Right atrium auricular region (tissue), 2 donors: Measurements from ENCODE around the gene C16orf54. TPM values are rescaled to one million over a fixed set of nuclear protein-coding genes. Genes with fewer than 3 reads are reported as not detected.
"Not testable (repeated sequence)": the region's sequence is repeated elsewhere in the genome, so short reads cannot be mapped to it uniquely, and the experiment has no call there.

ENCODE experiments used
- DNase-seq: peaks from one replicate; pipeline ENCODE4 v3.0.0-alpha.2; 2019; ENCODE audit warnings: low spot score
- H3K27ac ChIP-seq, 2 donors: fragments of 200-600 bp; sonication (generic); 1 replicate in 1 of 2; 2 replicates in 1 of 2; pipeline ENCODE4 v1.5.1; 2016 to 2019
- H3K27me3 ChIP-seq, 2 donors: fragments of 200-600 bp; sonication (generic); one replicate each; pipeline versions ENCODE4 v1.5.1 to v1.6.0; 2017 to 2019
- H3K36me3 ChIP-seq: fragments of 200-600 bp; sonication (generic); one replicate; pipeline ENCODE4 v1.5.1; 2016
- H3K4me1 ChIP-seq, 2 donors: fragments of 200-600 bp; sonication (generic); one replicate each; pipeline versions ENCODE4 v1.5.1 to v1.6.0; 2017 to 2019
- H3K4me3 ChIP-seq, 2 donors: fragments of 200-600 bp; sonication (generic); 1 replicate in 1 of 2; 2 replicates in 1 of 2; pipeline ENCODE4 v1.5.1; 2017 to 2019; ENCODE audit warnings: mild to moderate bottlenecking in 1 of 2, moderate library complexity in 1 of 2
- H3K9me3 ChIP-seq, 2 donors: fragments of 200-600 bp; sonication (generic); one replicate each; pipeline ENCODE4 v1.5.1; 2019
- CTCF ChIP-seq, 2 donors: fragments of 200-600 bp; sonication (generic); IDR thresholded peaks; one replicate each; pipeline ENCODE4 v1.5.1; 2019; ENCODE audit warnings: antibody characterized with exemption in 2 of 2
- total RNA-seq, 2 donors: library from RNA; depleted of rRNA; stranded (reverse); fragments of >200 nt; gene quantifications; one replicate each; pipeline ENCODE4 v1.1.0, GENCODE V29; 2016

Gene C16orf54
- total RNA-seq, 2 donors from 2014 or later: 0.52 to 0.90 TPM

DNA sequence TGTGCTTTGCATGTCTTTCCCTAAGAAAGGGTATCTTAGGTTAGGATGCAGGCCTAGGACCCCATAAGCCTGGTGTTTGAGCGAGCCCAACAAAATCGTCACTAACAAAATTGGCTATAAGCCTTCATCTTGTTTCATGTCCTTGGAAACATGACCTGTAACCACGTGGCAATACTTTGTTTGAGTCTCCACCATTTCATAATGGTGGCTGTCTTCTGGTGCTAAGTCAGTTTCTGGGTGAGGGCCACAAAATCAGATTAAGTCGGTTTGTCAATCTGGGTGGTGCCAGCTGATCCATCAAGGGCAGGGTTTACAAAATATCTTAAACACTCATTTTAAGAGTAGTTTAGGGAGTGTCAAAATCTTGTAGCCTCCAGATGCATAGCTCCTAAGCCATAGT is 33.0 kb downstream of the C16orf54 start:
- no peak for DNase-seq
- Histone ChIP-seq H3K27me3 (no peaks in the 10 kb centered on the region), H3K4me3 (no peak overlapping the region), H3K27ac (no peak overlapping the region), H3K4me1 (no peaks in the 10 kb centered on the region), H3K9me3 (no peaks in the 10 kb centered on the region), H3K36me3 (no peaks in the 10 kb centered on the region)
- TF ChIP-seq CTCF (IDR thresholded peaks at IDR 0.05): no peak

GRCh38 chr16:29710227-29711219 is 35.3 kb downstream of the C16orf54 start:
- H3K4me1 ChIP-seq: no peaks in the 10 kb centered on the region
- H3K27ac ChIP-seq: no peak overlapping the region
- no peaks in the 10 kb centered on the region for H3K9me3 ChIP-seq
- no peaks in the 10 kb centered on the region for H3K36me3 ChIP-seq
- H3K27me3 ChIP-seq: no peaks in the 10 kb centered on the region
- TF ChIP-seq CTCF (IDR thresholded peaks at IDR 0.05): peak; percentile 27 to 74
- H3K4me3 ChIP-seq: no peak overlapping the region
- no peak for DNase-seq

GRCh38 chr16:29709657-29710056 is 36.1 kb downstream of the C16orf54 start:
- H3K4me1 ChIP-seq, DNase-seq, H3K27ac ChIP-seq, H3K4me3 ChIP-seq, H3K27me3 ChIP-seq, H3K36me3 ChIP-seq, H3K9me3 ChIP-seq: not testable (repeated sequence)

DNA sequence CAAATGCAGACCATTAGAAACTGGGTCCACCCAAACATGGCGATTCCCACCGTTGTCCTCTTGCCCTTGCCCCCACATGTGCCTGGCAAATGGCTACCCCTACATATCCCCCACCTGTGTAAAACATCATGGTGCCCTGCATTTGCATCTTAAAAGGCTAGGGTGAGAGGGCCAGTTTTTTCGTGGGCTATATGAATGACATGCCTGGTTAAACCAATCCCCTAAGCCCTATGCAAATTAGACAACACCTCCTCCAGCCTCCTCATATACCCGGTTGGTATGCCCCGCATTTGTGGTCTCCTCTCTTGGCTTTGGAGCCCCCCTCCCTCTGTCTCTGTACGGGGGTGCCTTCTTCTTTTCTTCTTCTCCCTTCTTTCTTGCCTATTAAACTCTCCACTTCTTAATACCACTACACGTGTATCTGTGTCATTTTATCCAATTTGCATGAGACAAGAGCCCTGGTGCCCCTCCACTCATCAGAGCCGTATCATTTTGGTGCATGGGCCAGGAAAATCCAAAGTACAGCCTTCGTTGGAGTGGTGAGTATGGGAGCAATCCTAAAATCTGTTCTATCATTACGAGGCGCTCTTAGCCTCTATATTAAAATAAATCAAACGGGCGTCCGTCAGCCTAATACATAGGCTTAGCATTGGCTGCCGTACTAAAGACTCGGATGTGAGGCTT is 36.7 kb downstream of the C16orf54 start:
- no peaks in the 10 kb centered on the region for H3K36me3 ChIP-seq
- no peak overlapping the region for H3K4me3 ChIP-seq
- no peaks in the 10 kb centered on the region for H3K4me1 ChIP-seq
- H3K27me3 ChIP-seq: no peaks in the 10 kb centered on the region
- no peak for DNase-seq
- no peak for TF ChIP-seq CTCF (IDR thresholded peaks at IDR 0.05)
- H3K9me3 ChIP-seq: no peaks in the 10 kb centered on the region
- H3K27ac ChIP-seq: no peak overlapping the region

GRCh38 chr16:29707160-29707559 is 38.6 kb downstream of the C16orf54 start:
- H3K9me3 ChIP-seq, H3K27me3 ChIP-seq, H3K4me1 ChIP-seq, DNase-seq, H3K36me3 ChIP-seq, H3K27ac ChIP-seq, H3K4me3 ChIP-seq: not testable (repeated sequence)

DNA sequence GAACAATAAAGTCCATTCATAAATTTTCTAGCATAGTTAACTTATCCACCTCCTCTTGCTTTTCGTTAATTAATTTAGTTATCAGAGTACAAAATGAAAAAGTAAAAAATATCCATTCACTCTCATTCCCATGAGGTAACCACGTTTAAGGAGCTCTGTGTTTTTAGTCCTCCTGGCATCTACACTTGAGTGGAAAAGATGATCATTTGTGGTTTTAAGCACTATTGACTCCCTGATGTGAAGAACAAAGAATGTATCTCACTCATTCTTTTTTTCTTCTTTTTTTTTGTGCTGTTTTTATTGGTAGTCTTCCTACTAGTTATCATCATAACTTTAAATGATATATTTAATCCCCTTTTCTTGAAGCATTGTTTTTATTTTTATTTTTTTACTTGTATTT is 40.8 kb downstream of the C16orf54 start:
- no peak for TF ChIP-seq CTCF (IDR thresholded peaks at IDR 0.05)
- peaks cover 0 to 3% of the 10 kb centered on the region in 2 donors for H3K4me1 ChIP-seq
- DNase-seq: no peak
- H3K36me3 ChIP-seq: no peaks in the 10 kb centered on the region
- no peaks in the 10 kb centered on the region for H3K27me3 ChIP-seq
- H3K27ac ChIP-seq: no peak overlapping the region
- H3K9me3 ChIP-seq: no peaks in the 10 kb centered on the region
- H3K4me3 ChIP-seq: no peak overlapping the region
